ENCODE measurements around the gene SRGAP1.

SRGAP1 gene

DNA sequence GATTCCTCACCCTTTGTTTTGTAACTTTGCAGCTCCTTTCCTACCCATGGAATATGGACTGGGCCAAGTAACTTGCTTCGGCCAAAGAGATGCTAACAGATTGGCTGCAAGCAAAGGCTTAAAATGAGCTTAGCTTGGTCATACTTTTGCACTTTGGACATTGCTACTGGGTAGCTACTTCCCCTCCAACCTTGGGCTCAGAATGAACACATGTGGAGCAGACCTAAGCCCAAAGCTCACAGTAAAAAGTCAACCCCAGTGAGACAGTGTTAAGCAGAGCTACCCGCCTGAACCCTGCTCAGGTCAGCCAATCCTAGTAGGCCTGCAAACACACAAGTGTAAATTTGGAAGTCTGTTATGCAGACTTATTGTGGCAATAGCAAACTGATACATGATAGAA is 363.0 kb downstream of the SRGAP1 start:
- DNase-seq (ENCODE audit: low read depth): no peak
